Pancreas (tissue), 10 donors: Measurements from ENCODE around the gene SPATS2. TPM values are rescaled to one million over a fixed set of nuclear protein-coding genes. Genes with fewer than 3 reads are reported as not detected.

Experiments
- ATAC-seq, 4 donors: fragments of 200-7000 bp; cut with Tn5 transposase; one replicate each; pipeline versions ENCODE4 v1.8.0 to v1.9.1; 2020; ENCODE audit warnings: mild to moderate bottlenecking in 4 of 4, moderate library complexity in 4 of 4
- DNase-seq, 6 donors: peaks; one replicate each; pipeline ENCODE4 v3.0.0-alpha.2; 2020
- FAIRE-seq: peaks from 2 replicates; lab custom pipeline; 2012; peaks lifted over from hg19 to GRCh38; lab: Jason Lieb, UNC
- H3K27ac ChIP-seq, 4 donors: fragments of 200-600 bp; sonication (generic); 1 replicate in 3 of 4; 2 replicates in 1 of 4; pipeline versions ENCODE4 v1.5.0 to v1.8.0; 2020
- H3K27me3 ChIP-seq, 4 donors: fragments of 200-600 bp; one replicate each; pipeline ENCODE4 v1.8.0; 2021
- H3K36me3 ChIP-seq, 3 donors: fragments of 200-600 bp; sonication (generic) in 1 of 3; one replicate each; pipeline versions ENCODE4 v1.5.0 to v1.8.0; 2020 to 2021
- H3K4me1 ChIP-seq, 3 donors: fragments of 200-600 bp; one replicate each; pipeline ENCODE4 v1.8.0; 2021
- H3K4me3 ChIP-seq, 4 donors: fragments of 200-600 bp; sonication (generic) in 2 of 4; one replicate each; pipeline versions ENCODE4 v1.5.0 to v1.8.0; 2020 to 2021
- H3K9me3 ChIP-seq, 4 donors: fragments of 200-600 bp; one replicate each; pipeline ENCODE4 v1.8.0; 2021
- CTCF ChIP-seq, 4 donors: fragments of 200-600 bp; sonication (generic) in 3 of 4; IDR thresholded peaks; one replicate each; pipeline versions ENCODE4 v1.5.0 to v1.8.0; 2021; ENCODE audit warnings: antibody characterized with exemption in 4 of 4
- WGBS, 2 donors: extraction: QIAGEN DNeasy Blood & Tissue Kit; methylation state at CpG; one replicate each; pipeline ENCODE4 v1.1.7; 2013; 5-methylcytosine and 5-hydroxymethylcytosine counted together
- intact Hi-C, 3 donors: fragments of 100-400 bp; cut with DNase I; formaldehyde crosslinking; loops; one replicate each; pipeline versions ENCODE4 v1.11.1 to v1.14.2; 2022
- polyA plus RNA-seq, 2 donors: library from polyadenylated mRNA; stranded (reverse); fragments of 200-250 nt; gene quantifications; one replicate each; pipeline ENCODE4 v1.2.3, GENCODE V29; 2013
- total RNA-seq, 6 donors: library from RNA; stranded (reverse); fragmentation: NEBNext Ultra II Directional in 4 of 6; extraction: Animal tissue kit (Norgen Biotek cat#: 25700) in 4 of 6; gene quantifications; one replicate each; pipeline versions ENCODE4 v1.2.1 to v1.2.4, GENCODE V29; 2021 to 2023
- donor health status: healthy with polysubstance abuse.
- donor health status: DM: no; HTN: no; CAD: no; lungs with moderate emphysema.
- donor health status: DM: no; HTN: no; CAD: no.
- donor health status: control.
- donor health status: control.
- donor health status: Bipolar disorder and iron deficiency.
- donor health status: DM: yes; HTN: yes; CAD: no.
- donor health status: DM: no; HTN: no; CAD: no.
- donor health status: DM: no; HTN: no; CAD: no.
- donor health status: DM: yes; HTN: yes; CAD: no.

Gene SPATS2
- total and polyA plus RNA-seq, 8 donors: 7.2 to 12.5 (median 9.4) TPM

- DNase-seq (no peak), FAIRE-seq (no peak), ATAC-seq (no peak)
- intact Hi-C loops: loop anchor here in 1 of 3 donors (10.0 kb wide), 1 partner anchor 222 kb away; no protein-coding TSS in a partner anchor
- no peaks in the 10 kb centered on the region for H3K9me3 ChIP-seq
- H3K27me3 ChIP-seq: no peaks in the 10 kb centered on the region
- no peaks in the 10 kb centered on the region for H3K36me3 ChIP-seq
- H3K27ac ChIP-seq: no peak overlapping the region
- no peak for TF ChIP-seq CTCF (IDR thresholded peaks at IDR 0.05)
- H3K4me1 ChIP-seq: peaks cover 10 to 14% (median 11%) of the 10 kb centered on the region in 3 donors
- no peak overlapping the region for H3K4me3 ChIP-seq
- WGBS, 2 donors: 72 to 92% methylated on average over 2 of the region's 2 CpGs
Measured at GRCh38 chr12:49352351-49352750, 14.9 kb upstream of the SPATS2 start.

- intact Hi-C loops: loop anchor here in 2 of 3 donors (5.0 to 10.0 kb wide), 2 partner anchors 156 to 219 kb away; no protein-coding TSS in a partner anchor
- no peak for ATAC-seq
- no peaks in the 10 kb centered on the region for H3K27me3 ChIP-seq
- 92 to 96% methylated on average over 10 of the region's 10 CpGs for WGBS, 2 donors
- TF ChIP-seq CTCF (IDR thresholded peaks at IDR 0.05): no peak
- peak in 1 of 6 donors; percentile 4 for DNase-seq
- FAIRE-seq: no peak
- H3K4me1 ChIP-seq: no peaks in the 10 kb centered on the region
- no peaks in the 10 kb centered on the region for H3K36me3 ChIP-seq
- H3K9me3 ChIP-seq: no peaks in the 10 kb centered on the region
- no peak overlapping the region for H3K4me3 ChIP-seq
- H3K27ac ChIP-seq: no peak overlapping the region
Measured at GRCh38 chr12:49355913-49356312, 11.3 kb upstream of the SPATS2 start.

GRCh38 chr12:49357103-49357678, 10.1 kb upstream of the SPATS2 start:
- Histone ChIP-seq H3K36me3 (no peaks in the 10 kb centered on the region), H3K9me3 (no peaks in the 10 kb centered on the region), H3K27ac (no peak overlapping the region), H3K4me1 (no peaks in the 10 kb centered on the region), H3K4me3 (no peak overlapping the region), H3K27me3 (no peaks in the 10 kb centered on the region)
- intact Hi-C loops: loop anchor here in 2 of 3 donors (5.0 to 10.0 kb wide), 2 partner anchors 155 to 218 kb away; no protein-coding TSS in a partner anchor
- 3 to 9% methylated on average over 3 of the region's 3 CpGs for WGBS, 2 donors
- peak in 1 of 4 donors; percentile 31 for ATAC-seq
- DNase-seq: peak in 1 of 6 donors; percentile 2
- FAIRE-seq: no peak
- TF ChIP-seq CTCF (IDR thresholded peaks at IDR 0.05): peak in 2 of 4 donors; percentile 17 to 37

GRCh38 chr12:49358483-49359141, 8.7 kb upstream of the SPATS2 start:
- Histone ChIP-seq H3K4me3 (no peak overlapping the region), H3K27ac (no peak overlapping the region), H3K27me3 (no peaks in the 10 kb centered on the region), H3K36me3 (no peaks in the 10 kb centered on the region), H3K9me3 (no peaks in the 10 kb centered on the region), H3K4me1 (no peaks in the 10 kb centered on the region)
- peak; percentile 73 to 97 (median 95) for ATAC-seq
- TF ChIP-seq CTCF (IDR thresholded peaks at IDR 0.05): peak; percentile 35 to 71 (median 43)
- no peak for FAIRE-seq
- intact Hi-C loops: loop anchor here in 2 of 3 donors (5.0 to 10.0 kb wide), 2 partner anchors 154 to 216 kb away; no protein-coding TSS in a partner anchor
- WGBS, 2 donors: 11 to 15% methylated on average over 7 of the region's 7 CpGs
- peak in 2 of 6 donors; percentile 34 to 58 for DNase-seq
